Activated T-helper 1 cell treated with anti-CD3 and anti-CD28 coated beads, Interleukin-2, amount 50 U/mL, for 16 hours (primary cell): ENCODE data around the gene ZNF652.
"Not testable (repeated sequence)": the region's sequence is repeated elsewhere in the genome, so short reads cannot be mapped to it uniquely, and the experiment has no call there.

Experiments used
- DNase-seq, 2 donors: peaks; one replicate each; pipeline ENCODE4 v3.0.0-alpha.2; 2020; ENCODE audit warnings: low read depth in 1 of 2, low spot score in 1 of 2

Gene ZNF652

DNA sequence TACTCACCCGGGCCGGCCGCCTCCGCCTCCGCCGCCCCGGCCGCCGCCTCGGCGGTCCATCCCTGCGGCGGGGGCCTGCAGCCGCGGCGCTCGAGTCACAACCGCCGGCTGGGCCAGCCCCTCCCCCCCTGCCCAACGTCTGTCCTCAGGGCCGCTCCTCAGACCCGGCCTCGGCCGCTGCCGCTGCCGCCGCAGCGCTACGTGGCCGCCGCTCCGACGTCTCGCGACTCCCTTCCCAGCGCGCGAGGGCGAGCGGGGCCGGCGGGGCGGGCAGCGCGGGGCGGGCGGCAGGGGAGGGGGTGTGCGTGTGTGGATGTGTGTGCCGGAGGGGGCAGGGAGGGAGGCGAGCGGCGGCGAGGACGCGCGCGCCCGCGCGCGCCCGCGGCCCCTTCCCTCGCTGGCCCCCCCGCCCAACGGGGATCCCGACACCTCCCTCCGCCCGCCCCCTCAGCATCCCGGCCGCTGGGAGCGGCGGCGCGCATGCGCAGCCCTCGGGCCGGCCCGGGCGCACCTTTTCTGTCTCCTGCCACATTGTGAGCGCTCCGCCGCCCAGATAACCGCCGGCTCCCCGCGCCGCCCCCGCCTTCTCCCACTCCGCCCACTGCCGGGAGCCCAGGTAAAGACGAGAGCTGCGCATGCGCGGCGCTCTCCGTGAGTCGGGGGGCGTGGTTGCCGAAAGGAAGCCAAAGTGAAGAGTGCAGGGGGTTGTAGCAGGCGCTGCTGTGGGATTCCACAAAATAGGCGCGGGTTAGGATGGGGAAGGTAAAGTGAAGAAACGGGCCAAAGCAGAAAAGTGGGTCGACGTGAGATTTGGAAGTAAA lies at the start of gene ZNF652:
Gene ZNF652 (minus strand): TSS at position 349 of the 821 bp plus-strand sequence. CDS start 44,525 bp downstream, outside the sequence.
- peak; percentile 90 to 93 for DNase-seq

DNA sequence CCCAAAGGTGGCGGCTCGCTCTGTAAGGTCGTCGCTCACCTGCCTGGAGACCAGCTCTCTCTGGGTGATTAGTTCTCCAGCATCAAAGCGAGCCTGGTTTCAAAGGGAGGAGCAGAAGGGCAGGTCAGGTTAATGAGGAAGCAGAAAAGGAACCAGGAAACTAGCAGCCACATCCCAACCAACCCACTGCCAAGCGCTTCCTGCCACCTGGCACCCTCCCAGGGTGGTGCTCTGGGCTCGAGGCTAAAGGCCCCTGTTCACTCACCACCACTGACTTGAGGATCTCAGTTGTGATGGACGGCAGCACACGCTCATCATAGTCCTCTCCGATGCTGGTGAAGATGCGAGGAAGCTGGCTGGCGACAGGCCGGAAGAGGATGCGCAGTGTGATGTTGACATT lies 47.0 kb upstream of the ZNF652 start:
- no peak for DNase-seq

GRCh38 chr17:49407981-49408501 lies 46.0 kb upstream of the ZNF652 start:
- DNase-seq: peak; percentile 69 to 76

- DNase-seq: no peak
Observed at GRCh38 chr17:49407086-49407485, 45.0 kb upstream of the ZNF652 start.

- DNase-seq: no peak
Observed at GRCh38 chr17:49406421-49407061, 44.5 kb upstream of the ZNF652 start.

- DNase-seq: no peak
Observed at GRCh38 chr17:49404906-49405305, 42.9 kb upstream of the ZNF652 start.

- DNase-seq: no peak
Observed at GRCh38 chr17:49404361-49404760, 42.3 kb upstream of the ZNF652 start.

DNA sequence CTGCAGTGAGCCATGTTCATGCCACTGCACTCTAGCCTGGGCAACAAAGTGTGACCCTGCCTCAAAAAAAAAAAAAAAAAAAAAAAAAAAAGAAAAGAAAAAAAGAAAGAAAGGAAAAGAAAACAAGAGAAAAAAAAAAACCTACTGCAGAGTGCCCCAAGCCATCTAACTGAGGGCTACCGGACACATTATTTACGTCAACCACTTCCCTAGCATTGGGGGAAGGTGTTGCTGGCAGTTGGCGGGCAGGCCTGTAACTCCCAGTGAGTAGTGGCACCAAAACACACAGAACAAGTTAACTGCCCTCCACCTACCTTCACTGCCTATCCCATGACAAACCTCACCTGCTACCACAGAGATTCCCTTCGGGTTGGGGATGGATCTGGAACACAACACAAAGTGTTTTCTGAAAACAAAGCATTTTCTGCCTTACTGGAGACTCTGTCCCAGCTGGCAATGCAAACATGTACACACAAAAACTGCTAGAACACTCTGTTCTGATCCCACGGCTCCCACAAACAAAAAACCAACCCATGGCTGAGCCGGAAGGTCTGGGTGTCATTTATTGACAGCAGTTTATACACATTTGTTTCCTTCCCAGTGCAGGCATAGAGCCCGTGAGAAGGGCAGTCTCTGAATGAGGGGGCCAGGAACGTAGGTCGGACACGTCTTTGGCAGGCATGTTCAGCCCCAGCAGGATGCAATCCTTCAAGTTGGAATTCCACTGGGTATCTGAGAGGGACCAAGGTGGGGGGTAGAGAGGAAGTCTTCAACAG lies 41.7 kb upstream of the ZNF652 start:
- DNase-seq: no peak

DNA sequence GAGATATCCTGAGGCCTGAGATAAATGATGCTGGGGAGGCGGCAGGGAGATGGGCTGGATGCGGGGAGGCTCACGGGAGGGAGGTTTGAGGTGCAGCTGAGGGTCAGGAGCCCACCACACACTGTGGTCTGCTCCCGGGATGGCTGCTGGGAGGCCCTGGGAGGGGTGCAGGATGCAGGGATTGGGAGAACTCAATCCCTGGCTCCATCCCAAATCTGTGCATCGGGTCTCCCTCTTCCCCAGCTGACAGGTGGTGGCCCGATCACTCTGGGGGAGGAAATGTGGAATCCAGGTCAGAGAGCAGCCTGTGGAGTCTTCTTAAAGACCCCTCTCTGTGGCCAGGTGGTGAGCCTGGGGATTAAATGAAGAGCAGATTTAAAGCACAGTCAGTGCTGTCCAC lies 40.7 kb upstream of the ZNF652 start:
- no peak for DNase-seq

DNA sequence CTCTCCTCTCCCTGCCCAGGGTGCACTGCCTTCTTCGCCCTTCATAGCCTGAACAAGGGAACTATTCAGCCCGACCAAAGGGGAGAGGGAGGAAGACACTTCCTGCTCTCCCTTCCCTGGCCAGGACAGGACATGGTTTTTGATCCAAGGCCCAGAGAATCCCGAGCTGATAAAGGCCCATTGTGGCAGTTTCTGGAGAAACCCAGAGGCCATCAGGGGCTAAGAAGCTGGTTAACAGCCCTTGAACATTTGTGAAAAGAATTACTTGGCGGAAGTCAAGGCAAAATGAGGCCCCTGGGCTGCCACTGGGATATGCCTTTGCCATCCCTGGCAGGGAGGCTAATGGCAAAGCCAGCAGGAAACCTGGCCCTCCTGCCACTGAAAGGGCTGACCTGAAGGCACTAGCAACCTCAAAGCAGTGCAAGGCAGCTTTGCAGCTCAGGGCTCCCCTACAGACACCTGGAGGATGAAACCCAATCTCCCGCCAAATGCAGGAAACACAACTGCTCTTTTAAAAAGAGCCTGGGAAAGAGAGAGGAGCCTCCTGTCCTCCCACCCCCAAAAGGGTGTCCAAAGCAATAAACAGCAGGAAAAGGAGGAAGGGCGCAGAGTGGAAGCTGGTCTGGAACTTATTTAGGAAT lies 40.0 kb upstream of the ZNF652 start:
- DNase-seq: no peak

DNA sequence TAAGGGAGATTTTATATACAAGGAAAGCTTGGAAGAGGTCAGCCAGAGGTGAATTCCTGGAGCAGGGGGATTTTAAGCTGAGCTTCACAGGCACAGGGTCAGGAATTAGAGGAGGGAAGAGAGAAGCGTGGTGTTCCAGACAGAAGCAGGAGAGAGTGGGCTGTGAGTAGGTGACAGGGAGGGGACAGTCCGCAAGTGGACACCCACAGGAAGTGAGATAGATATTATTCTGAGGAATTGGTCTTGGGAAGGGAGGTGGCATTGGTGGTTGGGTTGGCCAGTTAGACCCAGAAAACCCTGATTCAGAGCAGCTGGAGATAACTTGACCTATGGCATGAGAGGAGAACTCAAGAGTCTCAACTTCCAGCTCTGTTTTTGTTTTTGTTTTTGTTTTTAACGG lies 37.9 kb upstream of the ZNF652 start:
- no peak for DNase-seq

DNA sequence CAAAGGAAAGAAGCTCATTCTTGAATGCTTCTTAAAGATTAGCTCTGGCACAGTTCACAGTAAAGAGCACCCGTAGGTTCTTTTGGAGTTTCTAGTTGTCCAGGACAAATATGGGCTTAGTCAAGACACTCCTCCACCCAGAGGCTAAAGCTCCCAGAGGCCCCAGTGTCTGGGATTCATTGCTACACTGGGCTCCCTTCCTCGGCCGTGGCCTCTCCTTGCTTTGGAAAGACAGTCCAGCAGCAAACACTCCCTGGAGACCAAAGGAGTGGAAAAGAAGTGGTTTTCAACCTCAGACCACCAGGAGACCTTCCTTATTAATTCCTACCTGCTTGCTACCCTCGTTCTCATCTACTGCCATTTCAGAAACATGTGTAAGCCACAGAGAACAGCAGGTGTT lies 35.5 kb upstream of the ZNF652 start:
- DNase-seq: no peak

- no peak for DNase-seq
Observed at GRCh38 chr17:49393491-49394255, 31.6 kb upstream of the ZNF652 start.

GRCh38 chr17:49390548-49391324 lies 28.7 kb upstream of the ZNF652 start:
- DNase-seq: no peak

DNA sequence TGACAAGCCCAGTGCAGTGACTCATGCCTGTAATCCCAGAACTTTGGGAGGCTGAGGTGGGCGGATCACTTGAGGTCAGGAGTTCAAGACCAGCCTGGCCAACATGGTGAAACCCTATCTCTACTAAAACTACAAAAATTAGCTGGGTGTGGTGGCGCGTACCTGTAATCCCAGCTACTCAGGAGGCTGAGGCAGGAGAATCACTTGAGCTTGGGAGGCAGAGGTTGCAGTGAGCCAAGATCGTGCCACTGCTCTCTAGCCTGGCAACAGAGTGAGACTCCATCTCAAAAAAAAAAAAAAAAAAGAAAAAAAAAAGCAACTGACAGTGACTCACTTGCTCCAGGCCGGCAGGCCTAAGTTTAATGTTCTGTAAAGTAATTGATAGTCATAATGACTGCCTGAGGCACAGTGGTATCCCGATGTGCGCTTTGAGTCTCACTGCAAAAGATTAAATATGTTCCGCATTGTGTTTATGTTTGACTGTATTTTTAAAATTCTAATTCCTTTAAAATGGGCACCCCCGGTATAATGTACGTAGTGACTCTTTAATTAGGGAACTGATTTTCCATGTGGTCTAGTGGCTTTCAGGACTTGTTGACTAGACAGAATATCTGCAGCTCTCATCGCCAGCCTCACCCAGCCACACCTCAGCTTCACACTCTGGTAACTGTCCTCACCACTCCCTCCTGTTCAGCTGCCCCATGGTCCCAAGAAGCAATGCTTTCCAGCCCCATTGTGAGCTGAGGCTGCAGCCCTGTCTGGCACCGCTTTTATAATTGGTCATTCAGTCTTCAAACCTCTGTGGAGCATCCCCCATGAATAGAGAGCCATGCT lies 27.7 kb upstream of the ZNF652 start:
- DNase-seq: not testable (repeated sequence)

DNA sequence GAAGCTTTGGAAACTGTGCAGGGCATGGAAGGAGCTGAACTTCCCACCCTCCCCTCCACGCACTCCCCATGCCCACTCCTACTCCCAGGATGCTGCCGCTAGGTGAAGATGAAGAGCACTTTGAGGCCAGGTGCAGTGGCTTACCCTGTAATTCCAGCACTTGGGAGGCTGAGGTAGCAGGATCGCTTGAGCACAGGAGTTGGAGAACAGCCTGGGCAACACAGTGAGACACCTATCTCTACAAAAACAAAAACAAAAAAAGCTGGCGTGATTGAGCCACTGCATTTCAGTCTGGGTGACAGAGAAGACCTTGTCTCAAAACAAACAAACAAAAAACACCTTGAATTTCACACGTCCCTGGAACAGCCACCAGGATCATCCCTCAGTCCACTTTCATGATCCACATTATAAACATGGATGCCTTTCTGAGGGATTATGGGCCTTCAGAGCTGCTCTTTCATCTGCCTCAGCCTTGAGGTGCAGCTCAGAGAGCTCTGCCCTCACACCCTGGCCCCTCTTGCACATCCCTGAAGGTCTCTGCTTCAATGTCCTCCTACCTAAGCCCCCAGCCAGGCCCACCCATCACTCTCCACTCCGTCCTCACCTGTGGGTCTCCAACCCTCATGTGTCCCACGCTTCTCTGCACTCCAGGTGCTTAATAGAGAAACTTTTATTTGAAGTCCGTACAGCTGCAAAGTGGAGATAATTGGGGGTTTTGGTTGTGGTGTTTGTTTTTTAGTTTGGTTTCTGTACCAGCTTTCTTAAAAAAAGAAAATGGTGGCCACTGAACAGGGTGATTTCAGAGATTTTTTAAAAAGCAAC lies 26.9 kb upstream of the ZNF652 start:
- DNase-seq: no peak

- DNase-seq: no peak
Observed at GRCh38 chr17:49388290-49388640, 26.2 kb upstream of the ZNF652 start.
